ENCODE data around the gene MTO1. TPM values are rescaled to one million over a fixed set of nuclear protein-coding genes. Genes with fewer than 3 reads are reported as not detected.

MTO1 gene
- total RNA-seq, 2 donors from 2014 or later: 17.2 to 19.6 TPM

- Histone ChIP-seq H3K4me1 (replicated peaks) (no peaks in the 10 kb centered on the region), H3K27me3 (replicated peaks; ENCODE audit: insufficient read depth) (no peaks in the 10 kb centered on the region), H3K9me3 (no peaks in the 10 kb centered on the region), H3K36me3 (peaks cover 7 to 14% of the 10 kb centered on the region in 2 donors), H3K4me3 (no peak overlapping the region), H3K27ac (no peak overlapping the region)
- intact Hi-C loops (cut with DNase I): no loop called here
- no peak for DNase-seq (ENCODE audit: low spot score)
- 91% methylated on average over 4 of the region's 4 CpGs for WGBS
- no peak for TF ChIP-seq POLR2AphosphoS5 (IDR thresholded peaks at IDR 0.05)
- TF ChIP-seq CTCF (IDR thresholded peaks at IDR 0.05): no peak
- TF ChIP-seq POLR2A (IDR thresholded peaks at IDR 0.05): no peak
These were observed 15.9 kb downstream of the MTO1 start for GRCh38 chr6:73477407-73477806.

GRCh38 chr6:73481969-73482368 lies 20.4 kb downstream of the MTO1 start:
- Histone ChIP-seq H3K27me3 (replicated peaks; ENCODE audit: insufficient read depth) (no peaks in the 10 kb centered on the region), H3K4me1 (replicated peaks) (no peaks in the 10 kb centered on the region), H3K9me3 (no peaks in the 10 kb centered on the region), H3K4me3 (no peak overlapping the region), H3K36me3 (peaks cover 0 to 9% of the 10 kb centered on the region in 2 donors), H3K27ac (no peak overlapping the region)
- intact Hi-C loops (cut with DNase I): no loop called here
- WGBS: 89% methylated on average over 12 of the region's 12 CpGs
- DNase-seq (ENCODE audit: low spot score): no peak
- no peak for TF ChIP-seq CTCF (IDR thresholded peaks at IDR 0.05)
- TF ChIP-seq POLR2A (IDR thresholded peaks at IDR 0.05): no peak
- TF ChIP-seq POLR2AphosphoS5 (IDR thresholded peaks at IDR 0.05): no peak

GRCh38 chr6:73484438-73484837 lies 22.9 kb downstream of the MTO1 start:
- TF ChIP-seq POLR2AphosphoS5 (IDR thresholded peaks at IDR 0.05): no peak
- TF ChIP-seq CTCF (IDR thresholded peaks at IDR 0.05): no peak
- no peak for TF ChIP-seq POLR2A (IDR thresholded peaks at IDR 0.05)
- H3K27ac ChIP-seq: no peak overlapping the region
- peaks cover 0 to 9% of the 10 kb centered on the region in 2 donors for H3K36me3 ChIP-seq
- H3K4me3 ChIP-seq: no peak overlapping the region
- H3K27me3 ChIP-seq (replicated peaks; ENCODE audit: insufficient read depth): no peaks in the 10 kb centered on the region
- no peaks in the 10 kb centered on the region for H3K4me1 ChIP-seq (replicated peaks)
- 85% methylated on average over 2 of the region's 2 CpGs for WGBS
- no peak for DNase-seq (ENCODE audit: low spot score)
- no peaks in the 10 kb centered on the region for H3K9me3 ChIP-seq
- intact Hi-C loops (cut with DNase I): no loop called here

GRCh38 chr6:73487473-73487872 lies 25.9 kb downstream of the MTO1 start:
- Histone ChIP-seq H3K9me3 (no peaks in the 10 kb centered on the region), H3K27me3 (replicated peaks; ENCODE audit: insufficient read depth) (no peaks in the 10 kb centered on the region), H3K36me3 (no peaks in the 10 kb centered on the region), H3K4me3 (no peak overlapping the region), H3K4me1 (replicated peaks) (no peaks in the 10 kb centered on the region), H3K27ac (no peak overlapping the region)
- TF ChIP-seq CTCF (IDR thresholded peaks at IDR 0.05) (no peak), POLR2AphosphoS5 (IDR thresholded peaks at IDR 0.05) (no peak), POLR2A (IDR thresholded peaks at IDR 0.05) (no peak)
- no peak for DNase-seq (ENCODE audit: low spot score)
- over 99% methylated on average over 7 of the region's 7 CpGs for WGBS
- intact Hi-C loops (cut with DNase I): no loop called here

GRCh38 chr6:73491377-73491776 lies 29.8 kb downstream of the MTO1 start:
- H3K36me3 ChIP-seq: peaks cover 0 to 4% of the 10 kb centered on the region in 2 donors
- no peak overlapping the region for H3K27ac ChIP-seq
- no peak for TF ChIP-seq POLR2A (IDR thresholded peaks at IDR 0.05)
- TF ChIP-seq POLR2AphosphoS5 (IDR thresholded peaks at IDR 0.05): no peak
- no peak for TF ChIP-seq CTCF (IDR thresholded peaks at IDR 0.05)
- no peaks in the 10 kb centered on the region for H3K9me3 ChIP-seq
- no peaks in the 10 kb centered on the region for H3K27me3 ChIP-seq (replicated peaks; ENCODE audit: insufficient read depth)
- no peak overlapping the region for H3K4me3 ChIP-seq
- intact Hi-C loops (cut with DNase I): no loop called here
- DNase-seq (ENCODE audit: low spot score): no peak
- no peaks in the 10 kb centered on the region for H3K4me1 ChIP-seq (replicated peaks)
